ENCODE data around the gene A2M.
"Not testable (repeated sequence)": the region's sequence is repeated elsewhere in the genome, so short reads cannot be mapped to it uniquely, and the experiment has no call there.

A2M gene

DNA sequence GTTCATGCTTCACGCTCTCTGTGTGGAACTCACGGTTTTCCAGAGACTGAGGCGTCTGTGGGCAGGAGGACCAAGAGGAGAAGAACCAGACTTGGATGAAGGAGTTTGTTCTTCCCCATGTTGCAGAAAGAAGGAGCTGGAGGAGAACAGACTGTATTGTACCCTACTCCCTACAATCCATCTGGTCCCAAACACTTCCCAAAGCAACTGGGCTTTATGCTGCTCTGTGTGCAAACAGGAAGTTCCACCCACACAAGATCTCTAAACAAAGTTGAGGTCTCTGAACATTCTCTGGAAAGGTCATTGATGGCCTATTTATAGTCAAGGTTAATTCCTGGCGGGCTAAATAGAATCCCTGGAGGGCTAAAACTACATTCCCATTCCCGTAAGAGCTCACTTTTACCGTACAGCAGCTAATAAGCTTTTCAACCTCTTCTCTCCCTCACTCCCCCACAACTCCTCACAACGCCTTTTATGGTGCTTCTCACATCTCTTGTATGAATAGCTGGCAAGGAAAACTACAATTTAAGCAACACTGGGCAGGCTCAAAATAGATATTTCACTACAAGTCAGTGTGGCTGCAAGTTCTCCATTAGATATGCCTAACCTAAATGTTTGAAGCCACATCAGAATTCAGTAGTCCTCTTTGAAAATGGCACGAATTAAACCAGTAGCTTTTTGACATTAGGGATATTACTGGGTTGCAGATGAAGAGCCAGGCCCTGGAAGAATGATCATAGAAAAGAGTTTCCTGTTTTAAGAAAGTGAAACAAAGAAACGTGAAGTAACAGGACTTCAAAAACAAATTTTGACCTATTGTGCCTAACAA is at the start of gene A2M:
Gene A2M, minus strand, starts transcription at position 189 of the 829 bp plus-strand sequence. Its CDS starts 70 bp downstream, at position 119.
- no peak for DNase-seq (ENCODE audit: low read depth in 1 of 2, low spot score in 1 of 2)

DNA sequence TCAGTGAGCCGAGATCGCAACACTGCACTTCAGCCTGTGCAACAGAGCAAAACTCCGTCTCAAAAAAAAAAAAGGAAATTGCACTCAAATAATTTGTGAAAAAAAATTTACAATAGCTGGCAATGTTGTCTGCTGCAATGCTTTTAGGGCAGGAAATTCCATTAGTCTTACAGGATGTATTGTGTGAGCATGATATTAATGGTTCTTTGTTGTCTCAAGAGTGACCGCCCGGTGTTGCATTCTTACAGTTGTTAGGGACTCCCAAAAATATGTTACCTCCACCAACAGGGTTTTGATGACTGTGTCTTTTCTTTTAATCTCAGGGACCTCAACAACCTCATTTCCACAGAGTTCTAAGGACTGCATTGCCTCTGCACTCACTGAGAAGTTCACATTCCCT is 47.7 kb upstream of the A2M start:
- no peak for DNase-seq (ENCODE audit: low read depth in 1 of 2, low spot score in 1 of 2)

DNA sequence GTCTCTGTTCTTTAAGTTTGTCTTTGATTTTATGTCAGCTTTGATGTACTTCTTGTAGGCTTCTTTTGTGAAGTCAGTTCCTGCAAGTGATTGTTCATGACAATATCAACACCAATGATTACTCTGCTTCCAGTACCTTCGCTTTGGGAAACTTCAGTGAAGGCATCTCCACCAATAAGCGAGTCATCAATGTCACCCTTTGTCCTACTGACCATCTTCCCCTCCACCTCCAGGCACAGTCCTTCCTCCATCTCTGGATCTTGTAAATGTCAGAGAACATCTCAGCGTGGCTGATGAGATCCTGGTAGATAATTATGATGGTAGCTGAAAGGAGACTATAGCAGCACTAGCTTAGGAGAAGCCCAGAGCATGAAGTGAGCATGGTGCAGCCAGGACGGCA is 40.4 kb upstream of the A2M start:
- DNase-seq (ENCODE audit: low read depth in 1 of 2, low spot score in 1 of 2): no peak

DNA sequence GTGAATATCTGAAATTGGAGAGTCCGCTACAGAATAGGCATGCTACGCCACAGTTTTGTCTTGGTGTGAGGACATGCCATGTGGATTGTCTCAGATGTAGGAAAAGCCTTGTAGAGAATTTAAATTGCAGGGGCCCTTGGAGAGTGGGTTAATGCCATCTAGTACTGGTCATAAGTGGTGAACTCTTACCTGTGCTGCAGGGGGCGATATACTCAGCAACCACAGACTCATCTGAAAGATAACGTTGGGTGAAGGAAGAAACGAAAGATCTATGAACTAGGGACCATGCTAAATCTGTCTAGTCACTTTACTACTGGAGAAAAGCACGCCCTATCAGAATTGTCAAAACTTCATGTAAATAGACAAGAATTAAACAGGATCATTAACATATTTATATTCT is 33.7 kb upstream of the A2M start:
- no peak for DNase-seq (ENCODE audit: low read depth in 1 of 2, low spot score in 1 of 2)

DNA sequence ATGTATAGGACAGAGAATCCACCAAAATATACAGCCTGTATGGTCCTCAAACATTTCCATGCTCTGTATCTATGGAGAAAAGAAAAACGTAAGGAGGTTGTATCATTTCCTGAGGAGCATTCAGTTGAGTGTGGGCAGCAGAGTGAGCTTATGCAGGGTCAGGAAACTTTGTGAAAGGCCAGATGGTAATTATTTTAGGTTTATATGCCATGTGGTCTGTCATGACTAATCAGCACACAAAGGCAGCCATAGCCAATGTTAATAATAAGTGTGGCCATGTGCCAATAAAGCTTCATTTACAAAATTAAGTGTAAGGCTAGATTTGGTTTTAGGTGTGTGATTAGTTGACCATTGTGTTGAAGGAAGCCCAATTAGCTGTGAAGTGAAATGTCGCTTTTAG is 33.2 kb upstream of the A2M start:
- DNase-seq (ENCODE audit: low read depth in 1 of 2, low spot score in 1 of 2): no peak

DNA sequence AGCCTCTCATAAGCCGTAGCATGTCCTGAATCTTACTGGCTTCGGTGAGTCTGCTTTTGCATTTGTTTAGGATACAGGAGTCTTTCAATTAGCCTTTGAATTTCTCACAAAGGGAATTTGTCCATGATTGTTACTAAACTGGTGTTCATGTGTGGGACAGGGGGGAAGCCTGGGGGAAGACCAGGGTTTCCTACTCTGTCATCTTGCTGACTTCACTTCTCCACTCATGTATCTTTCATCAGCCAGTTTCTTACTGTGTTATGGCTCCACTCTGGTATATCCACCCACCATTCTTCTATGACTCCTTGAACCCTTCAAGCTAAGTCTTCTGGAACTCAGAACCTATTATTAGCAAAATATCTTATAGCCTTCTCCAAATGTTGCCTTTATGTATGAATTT is 31.7 kb upstream of the A2M start:
- no peak for DNase-seq (ENCODE audit: low read depth in 1 of 2, low spot score in 1 of 2)

DNA sequence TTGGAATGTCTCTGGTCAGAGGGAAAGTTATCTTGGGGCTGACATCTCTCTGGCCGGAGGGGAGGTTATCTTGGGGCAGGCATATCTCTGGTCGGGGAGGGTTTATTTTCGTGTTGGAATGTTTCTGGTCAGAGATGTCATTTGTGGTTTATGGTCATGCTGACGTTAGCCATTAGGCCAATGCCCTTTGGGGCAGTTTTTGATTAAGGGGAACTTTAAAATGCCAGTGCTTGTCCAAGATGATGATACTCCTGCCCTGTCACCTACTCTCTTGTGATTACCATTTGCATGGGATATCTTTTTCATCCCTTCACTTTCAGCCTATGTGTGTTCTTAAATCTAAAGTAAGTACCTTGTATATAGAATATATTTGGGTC is 29.0 kb upstream of the A2M start:
- no peak for DNase-seq (ENCODE audit: low read depth in 1 of 2, low spot score in 1 of 2)

DNA sequence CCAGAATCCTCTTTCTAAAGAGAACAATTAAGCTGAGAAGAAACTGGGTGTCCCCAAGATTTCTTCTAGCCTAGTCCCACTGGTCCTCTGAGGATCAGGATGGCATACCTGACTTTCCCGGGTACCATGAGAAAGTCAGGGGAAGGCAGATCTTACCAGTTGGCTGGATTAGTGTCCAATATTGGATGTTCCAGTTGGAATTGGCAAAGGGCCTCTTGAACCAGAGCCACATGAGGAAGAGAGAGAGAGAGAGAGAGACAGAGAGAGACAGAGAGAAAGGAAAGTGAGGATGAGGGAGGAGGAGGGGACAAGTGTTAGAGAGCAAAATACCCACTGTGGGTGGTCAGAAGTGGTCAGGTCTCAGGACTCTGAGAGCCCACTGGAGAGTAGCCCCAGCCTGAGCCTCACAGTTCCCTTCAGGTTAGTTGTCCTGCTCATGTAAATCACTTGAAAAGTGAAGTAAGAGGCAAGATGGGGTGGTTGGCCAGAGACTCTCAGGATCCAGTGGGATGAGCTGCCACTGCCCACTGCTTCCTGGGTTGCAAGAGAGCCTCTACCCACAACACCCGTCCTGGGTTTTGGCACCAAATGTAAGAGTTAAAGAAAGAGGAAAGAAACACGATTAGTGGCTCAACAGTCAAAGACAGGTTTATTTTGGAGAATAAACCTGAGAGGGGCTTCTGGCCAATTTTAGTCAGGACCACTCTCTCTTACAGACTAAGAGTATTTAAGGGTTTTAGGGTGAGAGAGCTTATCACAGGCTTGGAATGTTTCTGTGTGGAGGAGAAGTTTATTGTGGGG is 28.4 kb upstream of the A2M start:
- DNase-seq (ENCODE audit: low read depth in 1 of 2, low spot score in 1 of 2): no peak

DNA sequence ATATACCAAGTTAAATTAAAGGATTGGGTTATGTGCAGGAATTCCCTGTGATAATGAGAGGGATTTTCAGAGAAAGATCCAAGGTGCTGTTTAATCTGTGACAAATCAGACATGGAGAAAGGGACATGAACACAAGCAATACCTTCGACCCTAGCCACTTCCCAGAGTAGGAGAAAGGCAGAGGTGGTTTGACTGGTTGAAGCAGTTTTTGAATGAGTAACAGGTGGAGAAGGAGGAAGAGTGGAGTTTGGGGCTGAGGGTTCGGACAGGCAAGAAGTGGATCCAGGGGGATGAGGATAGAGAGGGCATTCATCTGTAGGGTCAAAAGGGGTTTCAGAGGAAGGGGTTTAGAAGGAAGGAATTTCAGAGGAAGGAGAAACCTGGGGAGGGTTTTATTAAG is 27.4 kb upstream of the A2M start:
- no peak for DNase-seq (ENCODE audit: low read depth in 1 of 2, low spot score in 1 of 2)

DNA sequence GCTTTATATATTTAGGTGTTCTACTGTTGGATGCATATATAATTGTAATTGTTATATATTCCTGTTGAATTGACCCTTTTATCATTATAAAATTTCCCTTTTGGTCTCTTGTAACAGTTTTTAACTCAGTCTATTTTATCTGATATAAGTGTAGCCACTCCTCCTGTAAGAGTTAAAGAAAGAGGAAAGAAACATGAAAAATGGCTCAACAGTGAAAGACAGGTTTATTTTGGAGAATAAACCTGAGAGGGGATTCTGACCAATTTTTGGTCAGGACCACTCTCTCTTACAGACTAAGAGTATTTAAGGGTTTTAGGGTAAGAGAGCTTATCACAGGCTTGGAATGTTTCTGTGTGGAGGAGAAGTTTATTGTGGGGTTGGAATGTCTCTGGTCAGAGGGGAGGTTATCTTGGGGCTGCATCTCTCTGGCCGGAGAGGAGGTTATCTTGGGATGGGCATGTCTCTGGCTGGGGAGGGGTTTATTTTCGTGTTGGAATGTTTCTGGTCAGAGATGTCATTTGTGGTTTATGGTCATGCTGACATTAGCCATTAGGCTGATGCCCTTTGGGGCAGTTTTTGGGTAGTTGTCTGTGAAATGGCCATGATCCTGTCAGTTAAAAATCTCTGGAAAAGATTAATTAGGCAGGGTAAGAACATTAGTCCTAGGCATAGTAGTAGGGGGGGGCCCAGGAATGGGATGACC is 24.0 kb upstream of the A2M start:
- DNase-seq (ENCODE audit: low read depth in 1 of 2, low spot score in 1 of 2): not testable (repeated sequence)

DNA sequence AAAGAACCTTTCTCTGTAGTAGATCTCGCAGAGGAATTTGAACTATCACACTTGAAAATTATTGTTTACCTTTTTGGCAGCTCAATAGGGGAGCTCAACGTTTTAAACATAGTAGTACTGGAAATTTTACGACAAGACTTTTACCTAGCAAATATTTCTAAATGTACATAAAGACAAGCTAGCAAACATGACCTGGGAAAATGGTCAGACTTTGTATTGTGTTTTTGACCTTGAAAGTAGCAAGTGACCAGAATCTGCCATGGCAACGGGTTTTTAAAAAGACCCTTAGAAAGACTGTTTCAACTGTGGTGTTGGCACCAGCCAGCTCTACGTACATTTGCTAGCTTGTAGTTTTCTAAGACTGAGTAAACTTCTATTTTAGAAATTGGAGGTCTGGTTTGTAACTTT is 20.2 kb upstream of the A2M start:
- no peak for DNase-seq (ENCODE audit: low read depth in 1 of 2, low spot score in 1 of 2)

DNA sequence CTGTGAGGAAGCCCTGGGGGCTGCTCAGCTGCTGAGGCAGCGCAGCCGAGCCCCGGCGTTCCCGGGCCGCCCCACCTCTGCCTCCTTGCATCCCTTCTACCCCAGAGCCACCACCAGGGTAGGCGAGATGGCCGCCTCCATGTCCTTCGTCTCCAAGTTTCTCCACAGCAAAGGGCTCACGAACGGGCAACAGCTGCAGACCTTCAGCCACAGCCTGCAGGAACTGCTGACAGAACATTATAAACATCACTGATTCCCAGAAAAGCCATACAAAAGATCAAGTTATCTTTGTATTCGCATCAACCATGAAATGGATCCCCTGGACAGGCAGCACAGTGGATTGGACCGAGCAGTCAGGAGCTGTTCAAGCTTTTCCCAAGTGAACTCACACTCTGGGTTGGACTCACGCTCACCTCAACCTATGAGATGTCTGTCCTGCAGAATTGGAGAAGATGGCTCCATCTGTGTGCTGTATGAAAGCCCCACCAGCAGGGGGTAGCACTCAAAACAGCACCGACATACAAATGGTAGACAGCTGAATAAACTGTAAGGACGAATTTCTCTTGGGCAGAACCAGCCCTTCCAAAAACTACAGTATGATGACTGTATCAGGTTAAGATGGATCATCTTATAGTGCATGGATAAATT is 19.4 kb upstream of the A2M start:
- no peak for DNase-seq (ENCODE audit: low read depth in 1 of 2, low spot score in 1 of 2)

DNA sequence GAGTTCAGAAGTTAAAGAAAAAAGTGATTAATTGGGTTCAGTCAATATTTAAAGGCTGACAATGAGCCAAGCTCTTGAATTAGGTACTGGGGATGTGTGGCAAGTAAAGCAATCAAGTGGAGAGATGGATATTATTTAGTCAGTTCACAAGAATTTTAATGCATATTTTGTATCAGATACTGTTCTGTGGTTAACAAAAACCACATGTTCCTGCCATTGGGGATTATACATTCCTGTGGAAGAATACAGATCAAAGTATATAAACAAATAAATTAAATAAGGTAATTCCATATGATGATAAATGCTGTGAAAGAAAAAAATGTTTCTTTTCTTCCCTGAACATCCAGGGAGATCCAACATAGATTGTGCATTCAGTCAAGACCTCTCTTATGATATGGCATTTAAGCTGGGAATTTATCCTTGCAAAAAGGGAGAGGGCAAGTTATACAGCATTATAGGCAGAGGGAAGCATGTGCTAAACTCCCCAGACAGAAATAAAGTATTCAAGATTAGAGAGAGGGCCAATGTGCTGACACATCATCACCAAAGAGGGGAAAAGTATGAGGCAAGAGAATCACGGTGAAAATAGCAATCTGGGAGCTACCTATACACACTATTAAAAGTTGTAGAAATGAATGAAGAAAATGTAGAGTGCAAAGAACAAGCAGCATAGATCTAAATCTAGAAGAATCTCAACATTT is 17.6 kb upstream of the A2M start:
- no peak for DNase-seq (ENCODE audit: low read depth in 1 of 2, low spot score in 1 of 2)

DNA sequence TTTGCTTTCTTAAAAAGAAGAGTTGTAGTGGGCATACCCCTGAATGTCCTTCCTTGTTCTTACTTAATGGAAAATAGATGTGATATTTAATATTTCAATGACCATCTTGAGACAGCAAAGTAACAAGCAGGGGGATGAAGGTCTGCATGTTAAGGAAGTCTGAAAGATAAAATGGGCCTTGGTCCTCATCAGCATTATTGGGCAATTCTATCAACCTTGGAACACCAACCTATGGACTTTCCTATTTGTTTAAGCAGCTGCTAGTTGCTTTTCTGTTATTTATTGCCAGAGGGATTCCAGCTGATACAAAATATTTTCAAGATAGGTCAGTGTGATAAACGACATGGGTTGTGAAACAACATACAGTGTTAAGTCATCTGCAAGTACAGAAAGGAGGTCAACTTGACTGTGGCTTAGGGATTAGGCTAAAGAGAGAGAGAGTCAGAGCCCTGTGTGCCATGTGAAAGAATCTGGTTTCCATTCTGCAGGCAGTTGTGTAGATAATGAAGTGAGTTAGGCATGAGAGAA is 16.4 kb upstream of the A2M start:
- no peak for DNase-seq (ENCODE audit: low read depth in 1 of 2, low spot score in 1 of 2)

DNA sequence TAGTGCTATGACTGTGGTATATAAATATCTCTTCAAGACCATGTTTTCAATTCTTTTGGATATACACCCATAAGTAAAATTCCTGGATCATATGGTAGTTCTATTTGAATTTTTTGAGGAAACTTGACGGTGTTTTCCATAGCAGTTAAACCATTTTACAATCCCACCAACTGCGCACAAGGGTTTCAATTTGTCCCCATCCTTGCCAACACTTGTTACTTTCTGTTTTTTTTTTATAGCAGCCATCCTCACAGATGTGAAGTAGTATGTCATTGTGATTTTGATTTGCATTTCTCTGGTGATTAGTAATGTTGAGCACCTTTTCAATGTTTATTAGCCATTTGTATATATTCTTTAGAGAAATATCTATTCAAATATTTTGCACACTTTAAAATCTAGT is 14.5 kb upstream of the A2M start:
- DNase-seq (ENCODE audit: low read depth in 1 of 2, low spot score in 1 of 2): no peak

DNA sequence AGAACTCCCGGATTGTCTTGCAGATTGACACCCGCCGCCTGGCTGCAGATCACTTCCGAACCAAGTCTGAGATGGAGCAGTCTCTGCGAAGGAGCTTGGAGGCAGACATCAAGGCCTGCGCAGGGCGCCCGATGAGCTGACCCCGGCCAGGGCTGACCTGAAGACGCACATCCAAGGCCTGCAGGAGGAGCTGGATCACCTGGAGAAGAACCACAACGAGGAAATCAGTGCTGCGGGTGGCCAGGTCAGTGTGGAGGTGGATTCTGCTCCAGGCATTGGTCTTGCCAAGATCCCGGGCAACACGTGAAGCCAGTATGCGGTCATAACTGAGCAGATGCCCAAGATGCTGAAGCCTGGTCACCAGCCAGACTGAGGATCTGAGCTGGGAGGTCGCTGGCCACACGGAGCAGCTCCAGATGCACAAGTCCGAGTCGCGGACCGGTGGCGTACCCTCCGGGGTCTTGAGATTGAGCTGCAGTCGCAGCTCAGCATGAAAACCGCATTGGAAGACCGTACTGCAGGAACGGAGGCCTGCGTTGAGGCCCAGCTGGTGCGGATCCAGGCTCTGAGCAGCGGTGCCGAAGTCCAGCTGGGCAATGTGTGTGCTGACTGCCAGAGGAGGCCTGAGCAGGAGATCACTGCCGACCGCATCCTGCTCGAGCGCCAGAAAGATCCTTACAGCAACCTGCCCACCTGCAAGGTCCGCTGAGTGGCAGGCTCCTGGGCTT is 12.4 kb upstream of the A2M start:
- no peak for DNase-seq (ENCODE audit: low read depth in 1 of 2, low spot score in 1 of 2)

DNA sequence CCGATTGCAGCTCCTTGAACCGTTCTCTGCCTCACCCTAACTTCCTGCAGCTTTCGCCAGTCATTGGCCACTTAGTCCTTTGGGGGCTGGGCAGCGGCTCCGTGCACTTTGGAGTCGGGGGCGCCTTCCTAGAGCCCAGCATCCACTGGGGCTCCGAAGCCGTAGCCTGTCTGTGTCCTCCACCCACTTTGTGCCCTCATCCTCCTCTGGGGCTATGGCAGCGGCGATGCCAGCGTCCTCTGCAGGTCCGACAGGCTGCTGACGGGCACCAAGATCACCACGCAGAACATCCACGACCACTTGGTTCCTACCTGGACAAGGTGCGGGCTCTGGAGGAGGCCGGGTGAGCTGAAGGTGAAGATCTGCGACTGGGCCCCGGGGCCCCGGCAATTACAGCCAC is 11.8 kb upstream of the A2M start:
- no peak for DNase-seq (ENCODE audit: low read depth in 1 of 2, low spot score in 1 of 2)

DNA sequence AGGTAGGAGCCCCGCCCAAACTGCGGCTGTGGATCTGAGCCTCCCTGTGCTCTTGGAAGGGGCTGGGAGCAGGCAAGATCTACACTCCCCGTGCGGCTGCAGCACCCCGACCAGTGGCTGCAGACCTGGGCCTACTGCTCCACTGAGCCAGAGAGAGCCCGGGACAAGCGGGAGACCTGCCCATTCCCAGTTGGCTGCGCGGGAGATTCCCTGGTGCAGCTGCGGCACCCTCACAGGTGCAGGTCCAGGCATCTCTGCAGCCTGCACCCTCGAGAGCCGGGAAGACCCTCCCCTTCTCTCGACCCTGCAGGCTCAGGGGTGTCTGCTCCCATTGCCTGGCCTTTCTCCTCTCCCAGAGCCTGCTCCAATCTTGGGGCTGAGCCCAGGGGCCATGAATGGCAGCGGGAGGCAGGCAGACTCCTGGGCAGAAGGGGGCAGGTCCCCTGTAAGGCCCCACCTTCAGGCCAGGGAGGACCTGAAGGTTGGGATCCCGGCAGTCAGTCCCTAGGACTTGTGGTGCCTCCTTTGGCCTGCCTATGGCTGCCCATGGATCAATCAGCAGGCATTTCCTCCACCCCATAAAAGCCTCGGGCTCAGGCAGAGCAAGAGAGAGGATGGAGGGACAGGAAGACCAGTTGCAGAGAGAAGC is 8.8 kb upstream of the A2M start:
- no peak for DNase-seq (ENCODE audit: low read depth in 1 of 2, low spot score in 1 of 2)

DNA sequence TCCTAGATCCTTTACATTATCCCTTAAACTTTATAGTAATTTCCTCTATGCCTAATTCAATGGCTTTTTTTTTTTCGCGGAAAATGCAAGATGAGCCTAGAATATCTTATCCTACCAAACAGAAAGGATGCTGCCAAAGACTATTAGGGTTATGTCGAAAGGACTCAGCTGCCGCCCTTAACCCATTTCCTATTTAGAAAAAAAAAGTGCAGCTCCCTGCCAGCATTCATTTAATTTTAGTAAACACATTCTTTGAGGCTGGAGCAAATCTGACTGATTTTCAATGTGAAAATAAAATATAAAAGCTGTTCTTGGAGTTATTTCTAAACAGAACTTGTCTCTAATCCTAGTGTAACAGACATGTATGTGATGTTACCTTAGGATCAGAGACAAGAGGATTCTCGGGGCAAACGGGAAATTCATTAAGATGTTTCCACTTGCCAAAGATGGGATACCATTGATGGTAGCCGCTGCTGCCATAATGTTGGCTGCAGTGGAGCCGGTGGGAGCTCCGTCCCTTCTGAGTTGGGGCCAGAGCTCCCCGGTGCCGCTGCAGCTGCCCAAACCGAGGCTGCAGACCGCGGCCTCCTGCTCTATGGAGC is 8.2 kb upstream of the A2M start:
- DNase-seq (ENCODE audit: low read depth in 1 of 2, low spot score in 1 of 2): no peak
